Putamen (tissue), 1 donor: ENCODE results near the gene DENND11.
A peak's percentile ranks its signal among the peaks of the same experiment; 100 is the strongest.

ENCODE experiments used
- DNase-seq: peaks from one replicate; pipeline ENCODE4 v3.0.0-alpha.2; 2016; ENCODE audit warnings: low spot score

The DENND11 gene, protein sequence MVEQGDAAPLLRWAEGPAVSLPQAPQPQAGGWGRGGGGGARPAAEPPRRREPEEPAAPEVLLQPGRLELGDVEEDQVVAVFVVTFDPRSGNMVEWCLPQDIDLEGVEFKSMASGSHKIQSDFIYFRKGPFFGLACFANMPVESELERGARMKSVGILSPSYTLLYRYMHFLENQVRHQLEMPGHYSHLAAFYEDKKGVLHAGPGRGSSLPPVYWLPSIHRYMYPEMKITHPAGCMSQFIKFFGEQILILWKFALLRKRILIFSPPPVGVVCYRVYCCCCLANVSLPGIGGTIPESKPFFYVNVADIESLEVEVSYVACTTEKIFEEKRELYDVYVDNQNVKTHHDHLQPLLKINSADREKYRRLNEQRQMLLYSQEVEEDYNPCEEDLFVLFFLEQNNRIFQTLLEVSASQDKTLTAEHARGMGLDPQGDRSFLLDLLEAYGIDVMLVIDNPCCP

DNA sequence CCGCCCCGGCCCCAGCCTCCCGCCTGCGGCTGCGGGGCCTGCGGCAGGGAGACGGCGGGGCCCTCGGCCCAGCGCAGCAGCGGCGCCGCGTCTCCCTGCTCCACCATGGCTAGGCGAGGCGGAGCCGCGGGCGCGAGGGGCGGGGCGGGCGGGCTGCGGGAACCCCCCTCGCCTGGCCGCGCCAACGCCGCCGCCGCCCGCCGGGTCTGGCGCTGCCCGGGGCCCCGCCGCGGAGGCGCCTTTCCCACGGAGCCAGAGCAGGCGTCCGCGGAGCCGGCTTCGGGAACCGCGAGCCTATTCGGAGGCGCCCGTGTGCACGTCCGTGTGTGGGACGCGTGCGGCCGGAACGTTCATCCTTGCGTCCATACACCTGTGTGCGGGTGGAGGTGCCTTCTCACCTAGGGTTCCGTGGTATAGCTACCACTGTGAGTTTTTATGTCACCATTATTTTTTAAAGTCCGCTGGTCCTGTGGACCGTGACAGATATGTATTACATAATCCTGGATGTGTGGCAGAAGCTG is at the start of gene DENND11:
Gene DENND11 (minus strand): TSS at position 120 of the 521 bp plus-strand sequence. CDS start 13 bp downstream, at position 107.
- peak; percentile 69 for DNase-seq

DNA sequence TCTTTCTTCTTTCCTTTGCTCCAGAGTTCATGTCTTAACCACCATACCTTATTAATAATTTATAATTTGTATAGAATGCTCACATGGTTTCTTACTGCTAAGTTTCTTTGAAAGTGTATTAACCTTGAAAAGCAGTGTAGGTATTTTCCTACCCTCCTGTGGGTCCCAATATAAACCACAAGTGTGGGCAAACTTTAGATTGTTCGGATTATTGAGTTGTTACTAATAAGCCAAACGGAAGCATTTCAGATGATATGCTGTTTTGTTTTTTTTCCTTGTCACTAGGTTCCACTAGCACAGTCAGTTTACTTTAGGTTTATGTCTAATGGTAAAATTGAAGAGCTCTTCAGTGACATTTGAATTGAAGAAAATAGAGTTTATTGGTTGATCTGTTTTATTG is 46.4 kb upstream of the DENND11 start:
- DNase-seq, result no peak

DNA sequence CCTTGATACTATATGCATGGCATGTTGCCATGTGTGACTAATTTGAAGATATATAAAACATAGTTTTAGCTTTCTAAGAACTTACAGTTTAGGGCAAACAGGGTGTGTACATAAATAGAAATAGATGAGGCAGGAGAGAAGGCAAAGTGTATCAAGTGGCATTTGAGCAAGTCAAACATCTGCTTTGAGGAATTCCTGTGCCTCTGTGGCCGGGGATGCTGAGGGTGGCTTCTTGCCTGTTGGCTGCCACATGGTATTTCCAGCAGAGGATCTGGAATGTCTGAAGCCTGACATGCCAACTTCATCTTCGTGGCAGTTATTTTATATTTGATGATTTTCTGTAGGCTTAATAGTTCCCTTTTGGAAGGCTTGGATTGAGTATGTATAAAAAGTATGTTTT is 42.2 kb upstream of the DENND11 start:
- no peak for DNase-seq

DNA sequence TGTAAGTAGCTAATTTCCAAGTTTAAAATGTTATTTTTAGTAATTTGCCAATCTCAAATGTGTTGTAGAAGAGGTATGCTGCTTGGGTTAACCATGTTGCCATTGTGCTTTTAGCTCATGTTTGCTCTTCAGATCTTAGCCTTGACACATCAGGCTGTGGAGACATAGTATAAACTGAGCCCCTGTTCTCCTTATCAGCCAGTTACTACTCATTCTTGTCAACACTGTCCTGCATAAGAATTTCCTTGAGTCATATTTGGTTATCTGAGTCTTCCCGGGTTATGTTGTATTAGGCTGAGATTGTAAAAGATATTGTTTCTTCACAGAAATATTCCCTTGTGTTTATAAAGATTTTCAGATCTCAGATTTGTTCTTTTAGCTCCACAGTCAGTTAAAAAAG is 40.3 kb upstream of the DENND11 start:
- DNase-seq, result no peak

DNA sequence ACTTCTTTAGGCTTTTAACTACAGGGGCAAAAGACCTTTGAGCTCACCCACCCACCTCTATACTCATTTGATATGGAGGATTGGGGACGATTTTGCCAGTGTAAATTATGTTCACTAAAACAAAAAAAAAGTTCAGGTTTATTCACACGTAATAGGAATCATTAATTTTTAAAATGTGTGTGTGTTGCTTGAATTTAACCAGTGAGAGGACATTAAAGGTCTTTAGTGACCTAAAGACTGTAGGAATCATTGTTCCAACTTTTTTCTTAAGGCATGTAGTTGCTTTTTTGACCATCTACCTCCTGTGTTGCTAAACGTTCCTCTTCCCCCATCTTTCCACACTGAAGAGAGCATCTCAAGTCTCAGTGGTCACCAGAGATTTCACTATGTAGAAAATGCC is 37.3 kb upstream of the DENND11 start:
- no peak for DNase-seq

DNA sequence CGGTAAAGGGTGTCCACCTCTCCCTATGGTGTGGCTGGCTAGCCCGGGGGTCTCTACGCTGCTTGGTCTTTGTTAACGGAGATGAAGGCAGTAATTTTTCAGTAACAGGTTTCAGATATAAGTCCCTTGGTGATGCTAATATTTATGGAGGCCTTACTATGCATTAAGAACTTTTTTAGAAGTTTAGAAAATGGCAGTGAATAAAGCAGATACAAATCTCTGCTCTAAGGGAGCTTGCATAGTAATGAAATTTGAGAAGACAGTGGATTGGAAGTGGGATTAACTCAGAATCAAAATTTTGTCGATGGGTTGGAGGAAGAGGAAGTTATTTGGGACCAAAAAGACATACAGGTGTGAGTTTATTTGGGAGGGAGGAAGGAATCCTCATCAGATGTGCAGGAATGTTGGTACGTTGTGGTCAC is 36.6 kb upstream of the DENND11 start:
- no peak for DNase-seq

DNA sequence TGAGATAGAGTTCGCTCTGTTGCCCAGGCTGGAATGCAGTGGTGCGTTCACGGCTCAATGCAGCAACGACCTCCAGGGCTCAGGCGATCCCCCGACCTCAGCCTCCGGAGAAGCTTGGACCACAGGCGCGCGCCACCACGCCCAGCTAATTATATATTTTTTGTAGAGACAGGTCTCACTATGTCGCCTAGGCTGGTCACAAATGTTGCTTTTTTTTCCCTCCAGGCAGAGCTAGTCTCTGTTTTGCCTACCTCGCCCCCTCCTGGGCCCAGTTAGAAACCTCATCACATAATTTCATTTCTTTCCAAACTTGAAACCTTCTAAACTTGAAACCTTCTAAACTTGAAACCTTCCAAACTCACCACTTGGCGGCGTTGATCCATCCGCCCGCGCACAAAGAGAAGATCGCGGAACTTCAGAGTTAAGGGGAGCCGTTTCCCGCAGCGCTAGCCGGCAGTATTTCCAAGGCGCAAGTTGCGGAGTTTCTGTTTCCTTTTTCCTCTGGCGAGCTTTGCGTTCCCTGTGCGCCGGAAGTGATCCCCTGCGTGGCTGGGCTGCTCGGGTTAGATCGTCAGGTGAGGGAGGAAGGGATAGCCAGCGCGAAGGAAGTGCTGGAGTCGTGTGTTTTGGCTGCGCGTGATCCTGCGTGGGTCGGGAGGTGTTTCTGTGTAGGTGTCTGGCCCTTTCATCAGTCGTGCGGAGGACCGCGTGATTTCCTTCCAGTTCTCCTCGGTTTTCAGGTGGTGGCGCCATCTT is 36.0 kb upstream of the DENND11 start, which contains the start of gene SSBP1:
Gene SSBP1 (plus strand): TSS at position 523 of the 756 bp plus-strand sequence. CDS start 809 bp downstream, outside the sequence.
- peak; percentile 95 for DNase-seq

DNA sequence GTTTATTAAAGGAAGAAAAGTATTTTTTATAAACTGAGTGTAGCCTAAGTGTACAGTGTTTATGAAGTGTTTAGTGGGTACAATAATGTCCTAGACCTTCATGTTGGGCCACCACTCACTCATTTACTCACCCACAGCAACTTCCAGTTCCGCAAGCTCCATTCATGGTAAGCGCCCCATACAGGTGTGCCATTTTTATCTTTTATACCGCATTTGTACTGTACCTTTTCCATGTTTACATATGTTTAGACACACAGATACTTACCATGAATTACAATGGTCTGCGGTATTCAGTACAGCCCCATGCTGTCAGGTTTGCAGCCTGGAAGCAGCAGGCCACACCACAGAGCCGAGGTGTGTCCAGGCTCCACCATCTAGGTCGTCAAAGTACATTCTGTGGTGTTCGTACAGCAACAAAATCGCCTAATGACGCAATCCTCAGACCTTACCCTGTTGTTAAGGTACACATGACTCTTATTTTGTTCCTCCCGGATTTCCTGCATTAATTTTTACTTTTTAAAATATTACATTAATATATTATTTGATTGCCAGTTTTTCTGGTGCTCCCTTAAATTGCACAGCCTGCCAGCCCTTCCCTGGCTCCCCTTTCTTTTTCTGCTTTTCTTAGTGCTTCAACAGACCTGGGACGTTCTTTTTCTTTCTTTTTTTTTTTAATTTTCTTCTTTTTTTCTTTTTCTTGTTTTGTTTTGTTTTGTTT is 35.3 kb upstream of the DENND11 start:
- DNase-seq, result no peak

DNA sequence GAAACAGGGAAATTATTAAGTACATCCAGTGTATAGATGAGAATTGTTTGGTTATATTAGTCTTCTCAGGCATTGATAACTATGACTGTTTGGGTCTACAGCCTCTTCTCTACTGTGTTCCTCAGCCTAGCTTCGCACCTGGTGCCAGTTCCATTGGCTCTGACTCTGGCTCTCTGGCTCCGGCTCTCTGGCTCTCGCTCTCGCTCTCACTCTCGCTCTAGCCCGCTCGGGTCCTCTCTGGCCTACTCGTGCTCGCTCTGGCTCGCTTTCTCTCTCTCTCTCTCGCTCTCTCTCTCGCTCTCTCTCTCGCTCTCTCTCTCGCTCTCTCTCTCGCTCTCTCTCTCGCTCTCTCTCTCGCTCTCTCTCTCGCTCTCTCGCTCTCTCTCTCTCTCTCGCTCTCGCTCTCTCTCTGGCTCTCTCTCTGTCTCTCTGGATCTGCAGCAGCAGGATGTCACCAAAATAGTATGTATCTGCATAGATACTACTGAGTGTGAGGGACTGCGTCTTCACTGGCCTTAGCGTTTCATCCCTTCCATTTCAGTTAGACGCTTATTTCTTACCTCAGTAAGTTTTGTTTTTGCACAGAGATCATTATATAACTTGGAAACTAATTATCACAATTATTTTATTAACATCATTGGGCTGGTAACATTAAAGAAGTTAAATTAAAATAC is 29.6 kb upstream of the DENND11 start:
- no peak for DNase-seq

DNA sequence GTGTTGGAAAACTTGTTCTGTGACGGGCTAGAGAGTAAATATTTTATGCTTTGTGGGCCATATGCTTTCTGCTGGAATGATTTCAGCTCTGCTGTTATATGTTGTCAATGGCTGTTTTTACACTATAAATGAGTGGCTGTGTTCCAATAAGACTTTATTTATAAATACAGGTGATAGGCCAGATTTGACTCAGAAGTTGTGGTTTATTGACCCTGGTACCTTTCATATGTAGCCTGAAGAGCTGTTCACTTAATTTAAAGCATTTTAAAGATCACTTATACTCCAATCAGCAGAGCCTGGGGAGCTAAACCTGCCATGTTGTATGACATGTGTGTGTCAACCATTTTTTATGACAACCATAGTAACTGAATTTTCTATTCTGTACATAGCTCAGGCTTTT is 27.1 kb upstream of the DENND11 start:
- no peak for DNase-seq

DNA sequence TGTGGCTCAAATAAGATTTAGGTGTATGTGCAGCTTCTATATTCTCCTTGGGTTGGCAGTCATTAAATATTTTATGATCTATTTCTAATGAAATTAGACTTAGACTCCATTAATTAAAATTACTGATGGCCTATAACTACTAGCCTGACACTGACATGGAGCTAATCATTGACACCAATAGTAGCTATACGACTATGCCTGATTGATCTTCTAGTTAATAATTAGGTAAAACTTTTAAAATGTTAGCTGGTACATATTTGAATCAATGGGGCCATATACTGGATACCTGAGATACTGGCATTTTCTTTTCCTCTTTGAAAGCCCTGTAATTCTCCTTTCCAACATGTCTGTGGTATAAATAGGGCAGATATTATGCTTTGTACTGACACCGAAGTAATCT is 20.6 kb upstream of the DENND11 start:
- no peak for DNase-seq

DNA sequence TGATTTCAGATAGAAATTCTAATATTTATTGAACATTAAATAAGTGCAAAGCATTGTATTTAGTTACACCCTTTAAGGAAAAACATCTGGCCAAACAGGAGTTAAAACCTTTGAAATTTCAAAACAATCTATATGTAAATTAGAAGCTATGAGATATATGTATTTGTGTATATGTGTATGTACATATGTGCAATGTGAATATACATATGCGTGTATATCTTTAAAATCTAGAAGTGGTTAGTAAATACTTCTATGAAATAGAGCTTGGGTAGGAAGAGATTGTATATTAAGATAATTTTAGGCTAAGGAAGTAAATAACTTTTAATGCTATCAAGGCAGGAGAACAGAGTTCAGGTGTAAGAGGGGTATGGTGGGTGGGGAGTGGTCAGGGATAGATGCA is 15.5 kb upstream of the DENND11 start:
- no peak for DNase-seq

DNA sequence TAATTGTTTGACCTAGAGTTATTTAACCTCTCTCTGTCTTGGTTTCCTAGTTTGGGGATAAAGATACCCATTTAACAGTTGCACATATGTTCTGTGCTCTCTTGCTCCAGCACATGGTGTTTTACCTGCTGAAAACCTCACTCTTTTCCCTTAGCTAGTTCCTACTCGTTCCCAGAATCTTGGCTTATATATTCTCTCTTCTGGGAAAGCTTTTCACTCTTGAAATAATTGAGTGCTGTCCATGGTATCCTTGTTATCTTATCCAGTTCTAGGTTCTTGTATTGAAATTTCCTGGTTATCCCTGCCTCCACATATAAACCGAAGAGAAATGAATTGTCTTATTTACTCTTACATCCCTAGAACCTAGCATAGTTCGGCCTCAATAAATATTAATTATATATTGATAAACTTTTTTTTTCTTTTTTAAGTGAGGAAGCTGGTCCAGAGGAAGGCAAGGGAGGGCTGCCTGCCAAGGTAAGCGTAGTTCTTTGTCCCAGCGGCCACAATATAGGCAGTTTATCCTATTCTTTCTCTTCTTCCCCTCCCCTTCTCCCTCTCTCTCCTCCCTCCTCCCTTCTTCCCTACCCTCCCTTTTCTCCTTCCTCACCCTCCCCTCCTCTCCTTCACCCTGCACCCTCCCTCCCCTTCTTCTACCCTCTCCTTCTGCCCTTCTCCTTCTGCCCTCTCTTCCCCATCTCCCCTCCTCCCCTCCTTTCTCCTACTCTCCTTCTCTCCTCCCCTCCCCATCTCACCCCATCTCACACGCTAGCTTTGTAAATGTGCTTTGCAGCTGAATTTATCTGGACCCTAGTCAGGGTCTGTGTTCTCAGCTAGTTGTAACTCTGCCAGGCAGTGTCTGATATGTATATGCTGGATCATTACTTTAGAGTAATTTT is 14.1 kb upstream of the DENND11 start:
- no peak for DNase-seq

DNA sequence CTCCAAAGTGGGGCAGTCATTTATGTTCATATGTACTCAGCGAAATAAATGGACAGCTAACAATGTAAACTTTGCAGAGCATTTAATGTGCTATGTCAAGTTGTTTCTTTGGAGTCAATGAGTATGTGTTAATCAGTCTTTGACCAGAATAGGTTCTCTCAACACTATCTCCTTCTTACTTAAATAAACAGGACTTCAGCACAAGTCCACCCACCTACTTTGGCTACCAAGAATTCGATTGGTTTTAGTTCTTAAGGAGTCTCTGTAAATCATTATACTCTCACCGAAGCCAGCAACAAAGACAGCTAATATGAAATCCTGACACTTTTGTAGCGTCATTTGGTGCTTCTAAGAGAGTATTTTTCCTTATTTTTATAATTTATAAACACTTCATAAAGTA is 13.1 kb upstream of the DENND11 start:
- DNase-seq, result no peak

DNA sequence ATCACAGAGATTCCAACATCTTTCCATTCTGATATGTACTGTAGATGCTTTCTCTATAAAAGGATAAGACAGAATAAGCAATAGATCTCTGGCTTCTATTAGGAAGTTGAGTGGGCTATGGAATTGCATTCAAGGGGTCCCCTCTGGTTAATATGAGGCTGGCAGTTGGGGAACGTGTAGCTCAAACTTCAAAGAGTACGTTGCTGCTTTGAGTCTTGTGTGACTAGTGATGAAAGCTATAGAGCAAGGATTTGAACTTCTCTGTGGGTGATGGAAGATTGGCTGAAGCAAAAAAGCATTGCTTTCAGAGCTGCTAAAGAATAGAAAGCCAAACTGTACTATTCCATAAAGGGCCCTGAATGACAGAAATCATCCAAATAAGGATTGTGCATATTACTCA is 12.6 kb upstream of the DENND11 start:
- no peak for DNase-seq

DNA sequence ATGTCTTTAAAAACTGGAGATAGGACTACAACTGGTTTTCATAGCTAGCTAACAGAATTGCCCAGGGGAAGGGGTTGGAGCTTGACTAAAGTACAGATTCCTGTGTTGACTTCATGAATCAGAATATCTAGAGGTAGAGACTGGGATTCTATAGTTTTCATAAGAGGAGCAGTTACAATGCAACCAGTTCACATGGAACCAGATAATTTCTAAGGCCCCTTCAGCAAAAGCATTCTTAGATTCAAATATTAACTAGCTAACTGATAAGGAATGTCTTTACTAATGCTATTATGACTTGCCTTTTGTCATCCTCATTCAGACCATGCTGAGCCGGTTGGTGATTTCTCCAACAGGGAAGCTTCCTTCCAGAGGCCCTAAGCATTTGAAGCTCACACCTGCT is 11.9 kb upstream of the DENND11 start:
- no peak for DNase-seq

DNA sequence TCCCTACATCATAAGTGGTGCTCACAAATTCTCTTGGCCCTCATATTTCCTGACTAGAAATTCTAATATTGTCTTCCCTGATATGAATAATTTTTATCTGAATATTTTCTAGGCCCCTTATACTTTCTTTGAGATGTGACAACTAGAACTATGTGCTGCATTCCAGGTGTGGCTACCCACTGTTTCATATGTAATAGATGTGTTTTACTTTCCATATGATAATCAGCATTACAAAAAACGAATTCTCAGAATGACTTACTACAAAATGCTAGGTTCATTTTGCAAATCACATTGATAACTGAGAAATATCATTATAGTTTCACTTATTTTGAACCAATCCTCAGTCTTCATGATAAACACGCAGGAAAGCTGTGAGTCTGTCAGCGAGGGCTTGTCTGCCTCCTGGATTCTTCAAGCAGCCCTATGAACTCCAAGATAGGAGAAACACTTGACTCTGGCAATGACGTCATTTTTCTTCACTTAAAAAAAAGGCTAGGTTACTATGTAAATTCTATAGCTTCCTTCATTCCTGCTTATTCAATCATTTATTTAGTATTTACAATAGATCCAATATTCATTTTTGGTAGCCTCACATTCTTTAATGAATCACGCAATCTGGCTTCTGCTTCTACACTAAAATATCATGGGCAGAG is 10.8 kb upstream of the DENND11 start:
- no peak for DNase-seq

DNA sequence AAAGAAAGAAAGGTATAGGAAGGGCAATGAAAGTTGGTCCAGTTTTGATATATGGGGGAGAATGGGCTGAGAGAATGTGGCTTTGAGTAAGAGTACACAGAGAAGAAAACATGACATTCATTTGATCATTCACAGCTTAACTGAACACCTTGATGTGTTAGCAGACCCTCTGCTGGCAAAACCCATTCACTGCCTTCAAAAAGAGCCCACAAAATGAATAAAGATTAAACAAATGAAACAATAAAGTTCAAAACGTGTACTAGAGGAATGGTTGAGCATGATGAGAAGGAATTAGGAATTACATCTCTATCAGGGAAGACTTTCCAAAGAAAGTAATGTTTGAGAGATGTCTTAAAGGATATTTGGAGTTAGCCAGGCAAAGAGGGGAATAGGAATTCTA is 8.3 kb upstream of the DENND11 start:
- no peak for DNase-seq

DNA sequence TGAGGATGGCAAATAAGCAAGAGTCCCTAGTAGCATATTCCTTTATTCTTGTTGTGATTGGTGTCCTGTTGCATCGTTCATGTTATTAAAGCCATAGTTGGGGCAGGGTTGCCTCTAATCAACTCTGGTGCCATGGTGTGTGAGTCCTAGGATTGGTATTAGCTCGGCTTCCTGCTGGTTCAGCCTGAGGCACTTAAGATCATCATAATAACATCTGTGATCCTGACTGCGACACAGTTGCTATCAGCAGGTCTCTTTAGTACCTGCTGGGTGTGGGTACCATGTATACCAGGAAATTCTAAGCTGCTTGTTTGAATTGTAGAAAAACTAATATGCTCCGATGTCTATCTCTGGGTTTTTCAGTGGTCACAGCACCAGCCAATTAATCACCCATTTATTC is 7.8 kb upstream of the DENND11 start:
- no peak for DNase-seq

DNA sequence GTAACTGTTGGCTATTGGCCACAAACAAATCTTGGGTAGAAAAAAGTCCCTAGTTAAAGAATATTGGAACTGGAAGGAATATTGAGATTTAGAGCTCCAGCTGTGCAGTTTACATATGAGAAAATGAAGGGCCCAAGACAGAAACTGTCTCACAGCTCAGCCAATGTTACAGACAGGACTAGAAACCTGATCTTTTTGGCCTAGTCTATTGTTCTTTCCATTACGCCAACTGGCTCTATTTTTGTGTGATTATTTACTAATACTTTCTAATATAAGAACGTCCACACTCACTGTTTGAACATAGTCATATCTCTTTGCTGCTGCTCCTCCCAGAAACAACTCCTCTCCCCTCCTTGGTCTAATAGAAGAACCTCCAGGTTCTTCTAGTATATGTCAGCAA is 7.4 kb upstream of the DENND11 start:
- no peak for DNase-seq
